ENCODE data around the gene PCED1A. TPM values are rescaled to one million over a fixed set of nuclear protein-coding genes. Genes with fewer than 3 reads are reported as not detected.

The PCED1A gene
- total and polyA plus RNA-seq, 2 of the 8 experiments (the other 6 are each of a cell fraction or from before 2014, with no cell fraction given): 13.4 to 18.9 TPM

GRCh38 chr20:2851086-2851485, 10.6 kb upstream of the PCED1A start (continued):
- TF ChIP-seq CHD7 (IDR thresholded peaks at IDR 0.05; ENCODE audit: insufficient replicate concordance, low read length) (no peak), EP300 (IDR thresholded peaks at IDR 0.05; ENCODE audit: borderline replicate concordance in 1 of 2, low read depth in 2 of 2, low read length in 2 of 2) (no peak), TBP (IDR thresholded peaks at IDR 0.05; ENCODE audit: low read depth, low read length) (no peak), GTF2F1 (IDR thresholded peaks at IDR 0.05; ENCODE audit: borderline replicate concordance, low read depth, low read length) (no peak), ATF3 (IDR thresholded peaks at IDR 0.05; ENCODE audit: insufficient read depth, low read depth, low read length) (no peak), BACH1 (IDR thresholded peaks at IDR 0.05; ENCODE audit: low read length) (no peak)

All from H1 (cell line).